Measurements from ENCODE around the gene PEX14. TPM values are rescaled to one million over a fixed set of nuclear protein-coding genes. Genes with fewer than 3 reads are reported as not detected.

The PEX14 gene
- total RNA-seq, 2 experiments from 2014 or later: 13.3 to 14.8 TPM

DNA sequence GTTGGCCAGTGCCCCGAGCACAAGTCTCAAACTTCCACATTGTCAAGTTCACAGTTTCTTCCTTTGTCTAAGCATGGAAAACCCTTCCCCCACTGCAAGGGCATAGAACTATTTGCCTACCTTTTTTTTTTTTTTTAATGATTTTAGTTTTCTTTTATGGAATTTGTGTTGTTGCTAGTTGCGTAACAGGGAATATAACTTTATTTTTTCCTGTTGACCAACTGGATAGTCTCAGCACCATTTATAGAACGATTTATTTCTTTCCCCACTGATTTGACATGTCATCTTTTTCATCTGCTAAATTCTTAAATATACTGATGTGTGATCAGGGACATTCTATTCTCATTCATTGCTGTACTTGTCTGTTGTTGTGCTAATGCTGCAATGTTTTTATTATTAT, 83.0 kb downstream of the PEX14 start:
- Histone ChIP-seq H3K27ac (ENCODE audit: low read depth in 1 of 2, low read length in 2 of 2) (no peak overlapping the region), H3K4me1 (ENCODE audit: insufficient read depth, low read length) (no peaks in the 10 kb centered on the region), H3K9me3 (ENCODE audit: control insufficient read depth in 1 of 2, insufficient read depth in 1 of 2, low read length in 2 of 2) (no peaks in the 10 kb centered on the region), H3K4me3 (ENCODE audit: low read length) (no peak overlapping the region), H3K27me3 (ENCODE audit: control insufficient read depth in 1 of 2, insufficient read depth in 2 of 2, low read length in 2 of 2) (no peaks in the 10 kb centered on the region), H3K36me3 (ENCODE audit: insufficient read depth, low read length) (no peaks in the 10 kb centered on the region)
- no peak overlapping the region for H3K27ac Mint-ChIP-seq
- peaks cover 15% of the 10 kb centered on the region for H3K4me1 Mint-ChIP-seq (ENCODE audit: low read depth)
- no peaks in the 10 kb centered on the region for H3K9me3 Mint-ChIP-seq
- H3K27me3 Mint-ChIP-seq: no peaks in the 10 kb centered on the region
- DNase-seq (no peak), ATAC-seq (ENCODE audit: poor library complexity) (no peak)
- H3K36me3 Mint-ChIP-seq (ENCODE audit: low read depth): peaks cover 7% of the 10 kb centered on the region
- H3K4me3 Mint-ChIP-seq: no peak overlapping the region
- TF ChIP-seq, protein P1, sequence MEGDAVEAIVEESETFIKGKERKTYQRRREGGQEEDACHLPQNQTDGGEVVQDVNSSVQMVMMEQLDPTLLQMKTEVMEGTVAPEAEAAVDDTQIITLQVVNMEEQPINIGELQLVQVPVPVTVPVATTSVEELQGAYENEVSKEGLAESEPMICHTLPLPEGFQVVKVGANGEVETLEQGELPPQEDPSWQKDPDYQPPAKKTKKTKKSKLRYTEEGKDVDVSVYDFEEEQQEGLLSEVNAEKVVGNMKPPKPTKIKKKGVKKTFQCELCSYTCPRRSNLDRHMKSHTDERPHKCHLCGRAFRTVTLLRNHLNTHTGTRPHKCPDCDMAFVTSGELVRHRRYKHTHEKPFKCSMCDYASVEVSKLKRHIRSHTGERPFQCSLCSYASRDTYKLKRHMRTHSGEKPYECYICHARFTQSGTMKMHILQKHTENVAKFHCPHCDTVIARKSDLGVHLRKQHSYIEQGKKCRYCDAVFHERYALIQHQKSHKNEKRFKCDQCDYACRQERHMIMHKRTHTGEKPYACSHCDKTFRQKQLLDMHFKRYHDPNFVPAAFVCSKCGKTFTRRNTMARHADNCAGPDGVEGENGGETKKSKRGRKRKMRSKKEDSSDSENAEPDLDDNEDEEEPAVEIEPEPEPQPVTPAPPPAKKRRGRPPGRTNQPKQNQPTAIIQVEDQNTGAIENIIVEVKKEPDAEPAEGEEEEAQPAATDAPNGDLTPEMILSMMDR (IDR thresholded peaks at IDR 0.05): no peak
- ChIA-PET POLR2A (interaction anchor here (0.6 kb wide), 1 partner anchor 132 kb away, joined by 5 read pairs; no protein-coding TSS in a partner anchor), CTCF (no interaction called here)
- intact Hi-C loops (cut with DNase I, micrococcal nuclease): no loop called here

GRCh38 chr1:10559386-10559785, 84.6 kb downstream of the PEX14 start:
- no peak overlapping the region for H3K27ac ChIP-seq (ENCODE audit: low read depth in 1 of 2, low read length in 2 of 2)
- no peak overlapping the region for H3K27ac Mint-ChIP-seq
- no peaks in the 10 kb centered on the region for H3K27me3 Mint-ChIP-seq
- ATAC-seq (ENCODE audit: poor library complexity) (no peak), DNase-seq (no peak)
- peaks cover 5% of the 10 kb centered on the region for H3K4me1 Mint-ChIP-seq (ENCODE audit: low read depth)
- TF ChIP-seq, protein P1 (IDR thresholded peaks at IDR 0.05): no peak
- CTCF ChIA-PET: interaction anchor here (0.6 kb wide), 1 partner anchor 11 kb away, joined by 3 read pairs; no protein-coding TSS in a partner anchor
- no peak overlapping the region for H3K4me3 Mint-ChIP-seq
- H3K9me3 ChIP-seq (ENCODE audit: control insufficient read depth in 1 of 2, insufficient read depth in 1 of 2, low read length in 2 of 2): peaks cover 5 to 9% of the 10 kb centered on the region in 2 experiments
- H3K4me3 ChIP-seq (ENCODE audit: low read length): no peak overlapping the region
- H3K36me3 Mint-ChIP-seq (ENCODE audit: low read depth): peaks cover 16% of the 10 kb centered on the region
- H3K9me3 Mint-ChIP-seq: peaks cover 5% of the 10 kb centered on the region
- intact Hi-C loops (cut with DNase I, micrococcal nuclease): no loop called here
- H3K27me3 ChIP-seq (ENCODE audit: control insufficient read depth in 1 of 2, insufficient read depth in 2 of 2, low read length in 2 of 2): no peaks in the 10 kb centered on the region
- POLR2A ChIA-PET: no interaction called here
- no peaks in the 10 kb centered on the region for H3K36me3 ChIP-seq (ENCODE audit: insufficient read depth, low read length)
- H3K4me1 ChIP-seq (ENCODE audit: insufficient read depth, low read length): no peaks in the 10 kb centered on the region

GRCh38 chr1:10561497-10561896, 86.7 kb downstream of the PEX14 start:
- no peaks in the 10 kb centered on the region for H3K27me3 Mint-ChIP-seq
- H3K27ac Mint-ChIP-seq: no peak overlapping the region
- DNase-seq (no peak), ATAC-seq (ENCODE audit: poor library complexity) (no peak)
- TF ChIP-seq, protein P1 (IDR thresholded peaks at IDR 0.05): no peak
- H3K4me1 Mint-ChIP-seq (ENCODE audit: low read depth): peaks cover 5% of the 10 kb centered on the region
- H3K27ac ChIP-seq (ENCODE audit: low read depth in 1 of 2, low read length in 2 of 2): no peak overlapping the region
- peaks cover 17% of the 10 kb centered on the region for H3K36me3 Mint-ChIP-seq (ENCODE audit: low read depth)
- POLR2A ChIA-PET: no interaction called here
- peaks cover 7 to 11% of the 10 kb centered on the region in 2 experiments for H3K9me3 ChIP-seq (ENCODE audit: control insufficient read depth in 1 of 2, insufficient read depth in 1 of 2, low read length in 2 of 2)
- no peak overlapping the region for H3K4me3 ChIP-seq (ENCODE audit: low read length)
- H3K4me1 ChIP-seq (ENCODE audit: insufficient read depth, low read length): no peaks in the 10 kb centered on the region
- H3K27me3 ChIP-seq (ENCODE audit: control insufficient read depth in 1 of 2, insufficient read depth in 2 of 2, low read length in 2 of 2): no peaks in the 10 kb centered on the region
- H3K4me3 Mint-ChIP-seq: no peak overlapping the region
- H3K36me3 ChIP-seq (ENCODE audit: insufficient read depth, low read length): no peaks in the 10 kb centered on the region
- H3K9me3 Mint-ChIP-seq: peaks cover 5% of the 10 kb centered on the region
- intact Hi-C loops (cut with DNase I, micrococcal nuclease): no loop called here
- CTCF ChIA-PET: interaction anchor here (1.0 kb wide), 1 partner anchor 59 kb away, joined by 3 read pairs; no protein-coding TSS in a partner anchor
